GM12878 (cell line): ENCODE measurements around the gene AIRE. TPM values are rescaled to one million over a fixed set of nuclear protein-coding genes. Genes with fewer than 3 reads are reported as not detected.

Source experiments
- BACH1 ChIP-seq: fragments of 450-650 bp; IDR thresholded peaks from 2 replicates; pipeline ENCODE4 v1.6.1; 2017; ENCODE audit warnings: mild to moderate bottlenecking, borderline replicate concordance
- BCLAF1 ChIP-seq: fragments of 450-650 bp; IDR thresholded peaks from 2 replicates; pipeline ENCODE4 v1.6.1; 2017; ENCODE audit warnings: antibody characterized with exemption, mild to moderate bottlenecking, moderate library complexity
- BHLHE40 ChIP-seq, 2 experiments: fragments of 450-650 bp in 1 of 2; IDR thresholded peaks; 2 replicates each; pipeline ENCODE4 v1.6.1; 2011 to 2017; ENCODE audit warnings: low read depth in 2 of 2, borderline replicate concordance in 1 of 2, improper control_type of control experiment in 1 of 2, low read length in 1 of 2, mild to moderate bottlenecking in 1 of 2
- CHD1 ChIP-seq: IDR thresholded peaks from 2 replicates; pipeline ENCODE4 v1.6.1; 2012; ENCODE audit warnings: low read depth, low read length, improper control_type of control experiment
- FOXM1 ChIP-seq: IDR thresholded peaks from 2 replicates; pipeline ENCODE4 v1.6.1; 2012; ENCODE audit warnings: low read depth, mild to moderate bottlenecking, inconsistent platforms, low read length, moderate library complexity
- GABPA ChIP-seq: IDR thresholded peaks from 2 replicates; pipeline ENCODE4 v1.6.1; 2014; ENCODE audit warnings: antibody characterized with exemption, low read depth, mild to moderate bottlenecking, inconsistent platforms
- GATAD2B ChIP-seq: fragments of 450-650 bp; conservative IDR thresholded peaks from 2 replicates; pipeline ENCODE4 v1.6.1; 2017; ENCODE audit warnings: low read depth, mild to moderate bottlenecking, moderate library complexity
- NFYB ChIP-seq: IDR thresholded peaks from 2 replicates; pipeline ENCODE4 v1.6.1; 2011; ENCODE audit warnings: low read depth, mild to moderate bottlenecking, low read length, improper control_type of control experiment, moderate library complexity; ENCODE audit not compliant: insufficient read depth
- NR2C2 ChIP-seq: IDR thresholded peaks from 2 replicates; pipeline ENCODE4 v1.6.1; 2011; ENCODE audit warnings: borderline replicate concordance, low read depth; ENCODE audit not compliant: control insufficient read depth, insufficient read length
- NR2F1 ChIP-seq: fragments of 450-650 bp; conservative IDR thresholded peaks from 2 replicates; pipeline ENCODE4 v1.6.1; 2017; ENCODE audit warnings: mild to moderate bottlenecking
- PML ChIP-seq: IDR thresholded peaks from 2 replicates; pipeline ENCODE4 v1.6.1; 2012; ENCODE audit warnings: low read length, inconsistent platforms
- RAD21 ChIP-seq: IDR thresholded peaks from 2 replicates; pipeline ENCODE4 v1.6.1; 2011; ENCODE audit warnings: mild to moderate bottlenecking, low read depth, low read length, moderate library complexity; ENCODE audit not compliant: insufficient read depth
- SKIL ChIP-seq: fragments of 450-650 bp; IDR thresholded peaks from 2 replicates; pipeline ENCODE4 v1.6.1; 2017; ENCODE audit warnings: mild to moderate bottlenecking, low read depth, inconsistent platforms; ENCODE audit not compliant: poor library complexity, severe bottlenecking
- SMAD5 ChIP-seq: IDR thresholded peaks from 2 replicates; pipeline ENCODE4 v1.6.1; 2016; ENCODE audit warnings: antibody characterized with exemption, low read depth
- SP1 ChIP-seq: IDR thresholded peaks from one replicate; pipeline ENCODE4 v1.6.1; 2011; ENCODE audit warnings: low read depth, low read length
- SREBF1 ChIP-seq: IDR thresholded peaks from 2 replicates; pipeline ENCODE4 v1.6.1; 2012; ENCODE audit warnings: mild to moderate bottlenecking, low read length
- SUZ12 ChIP-seq: fragments of 200-600 bp; sonication (generic); IDR thresholded peaks from one replicate; pipeline ENCODE4 v1.6.1; 2018; ENCODE audit warnings: antibody characterized with exemption, mild to moderate bottlenecking; ENCODE audit not compliant: unreplicated experiment
- USF2 ChIP-seq: IDR thresholded peaks from 2 replicates; pipeline ENCODE4 v1.6.1; 2011; ENCODE audit warnings: low read depth, low read length, improper control_type of control experiment, borderline replicate concordance
- WRNIP1 ChIP-seq: IDR thresholded peaks from 2 replicates; pipeline ENCODE4 v1.6.1; 2011; ENCODE audit warnings: low read depth, low read length, improper control_type of control experiment, borderline replicate concordance
- ZNF687 ChIP-seq: fragments of 450-650 bp; IDR thresholded peaks from 2 replicates; pipeline ENCODE4 v1.6.1; 2017; ENCODE audit warnings: mild to moderate bottlenecking, moderate library complexity
- polyA plus RNA-seq, 11 experiments: library from polyadenylated mRNA; depleted of rRNA in 4 of 11; unstranded in 6 of 11; stranded (reverse) in 5 of 11; fragments of >200 nt; fragmentation: Nextera tagmentation in 4 of 11; fragmentation: Illumina TruSeq in 1 of 11; extraction: Ambion mirVana in 4 of 11; extraction: Trizol in 1 of 11; gene quantifications; 1 replicate in 1 of 11; 2 replicates in 10 of 11; pipeline versions ENCODE4 v1.2.1 to v1.2.3, GENCODE V29; 2011 to 2016; ENCODE audit warnings: inconsistent platforms in 2 of 11, missing spikeins in 2 of 11, low read depth in 1 of 11
- total RNA-seq, 4 experiments: library from RNA; depleted of rRNA in 3 of 4; stranded (reverse); fragments of >200 nt in 3 of 4; fragmentation: Illumina TruSeq in 1 of 4; extraction: Trizol in 1 of 4; gene quantifications; 2 replicates each; pipeline versions ENCODE4 v1.2.1 to v1.2.3, GENCODE V29; 2013 to 2021

The AIRE gene
- total and polyA plus RNA-seq, 10 of the 15 experiments (the other 5 are each of a cell fraction or from before 2014, with no cell fraction given): 0.05 to 0.10 TPM; not detected in 8

GRCh38 chr21:44297525-44298290, 12.0 kb downstream of the AIRE start (continued):
- TF ChIP-seq ZNF687: 0 out of 2 replicates have a peak, but pooled peaks have one; percentile 23
- peak; percentile 60; the same call in 1 of the 2 replicates for TF ChIP-seq WRNIP1
- no peak for TF ChIP-seq SP1
- TF ChIP-seq BACH1: no peak
- TF ChIP-seq SMAD5: no peak
- no peak for TF ChIP-seq CHD1
- TF ChIP-seq SREBF1: no peak
- no peak for TF ChIP-seq USF2
- TF ChIP-seq BHLHE40 (IDR thresholded peaks at IDR 0.05; ENCODE audit: borderline replicate concordance in 1 of 2, low read depth in 2 of 2, low read length in 1 of 2): peak; percentile 81 to 82
- TF ChIP-seq BCLAF1: no peak
- TF ChIP-seq FOXM1: no peak
- TF ChIP-seq NR2F1: peak; percentile 57
- TF ChIP-seq SUZ12: no peak
- no peak for TF ChIP-seq NFYB
- TF ChIP-seq GATAD2B: peak; percentile 81; the same call in 1 of the 2 replicates
- TF ChIP-seq NR2C2: no peak
- peak; percentile 90 for TF ChIP-seq RAD21
- no peak for TF ChIP-seq PML
- peak; percentile 51 for TF ChIP-seq SKIL
- TF ChIP-seq GABPA: no peak
